Activated effector memory CD4-positive, alpha-beta T cell treated with anti-CD3 and anti-CD28 coated beads, Interleukin-2, amount 50 U/mL, for 16 hours (primary cell): ENCODE data around the gene CDCA5.

Experiments used
- DNase-seq: peaks from one replicate; pipeline ENCODE4 v3.0.0-alpha.2; 2020

CDCA5 gene, protein sequence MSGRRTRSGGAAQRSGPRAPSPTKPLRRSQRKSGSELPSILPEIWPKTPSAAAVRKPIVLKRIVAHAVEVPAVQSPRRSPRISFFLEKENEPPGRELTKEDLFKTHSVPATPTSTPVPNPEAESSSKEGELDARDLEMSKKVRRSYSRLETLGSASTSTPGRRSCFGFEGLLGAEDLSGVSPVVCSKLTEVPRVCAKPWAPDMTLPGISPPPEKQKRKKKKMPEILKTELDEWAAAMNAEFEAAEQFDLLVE

DNA sequence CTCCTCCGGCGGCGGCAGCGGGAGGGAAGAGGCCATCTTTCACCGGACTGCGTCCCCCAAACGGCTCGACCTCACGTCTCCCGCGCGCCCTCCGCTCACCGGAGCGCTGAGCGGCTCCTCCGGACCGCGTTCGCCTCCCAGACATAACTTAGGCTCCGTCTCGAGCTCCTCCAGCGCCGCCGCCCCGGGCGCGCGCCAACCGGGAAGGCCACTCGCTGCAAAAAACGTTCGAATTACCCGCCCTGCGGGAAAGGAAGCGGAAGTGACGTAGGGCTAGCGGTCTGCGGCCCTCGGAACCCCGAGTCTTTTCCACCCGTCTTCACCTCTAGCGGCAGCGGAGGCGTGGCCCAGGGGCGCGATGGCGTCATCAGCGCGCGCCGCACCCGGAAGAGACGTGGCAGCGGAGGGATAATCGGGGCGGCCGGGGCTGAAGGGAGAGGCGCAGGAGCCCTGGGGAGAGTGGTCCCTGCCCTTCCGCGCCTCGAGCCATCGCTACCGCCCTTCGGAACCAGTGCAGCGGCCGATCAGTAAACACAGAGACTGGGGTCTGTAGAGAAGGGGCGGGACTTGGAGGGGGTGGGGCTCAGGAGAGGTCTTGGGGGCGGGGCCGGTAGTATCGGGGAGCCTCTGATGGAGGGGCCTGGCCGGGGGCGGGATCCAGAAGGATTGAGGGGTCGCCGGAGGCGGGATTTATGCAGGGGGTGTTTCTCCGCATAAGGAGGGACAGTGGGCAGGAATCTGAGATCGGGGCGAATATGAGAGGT is at the start of gene CDCA5, which contains the start of gene ZFPL1:
Gene CDCA5 (minus strand): TSS at position 207 of the 764 bp plus-strand sequence. CDS start 62 bp downstream, at position 145.
Gene ZFPL1 (plus strand): TSS at position 389 of the 764 bp plus-strand sequence. CDS start 477 bp downstream, outside the sequence.
- DNase-seq, result peak; percentile 99

- DNase-seq, result peak; percentile 85
These were observed 49.3 kb upstream of the CDCA5 start for GRCh38 chr11:65132988-65133700.

DNA sequence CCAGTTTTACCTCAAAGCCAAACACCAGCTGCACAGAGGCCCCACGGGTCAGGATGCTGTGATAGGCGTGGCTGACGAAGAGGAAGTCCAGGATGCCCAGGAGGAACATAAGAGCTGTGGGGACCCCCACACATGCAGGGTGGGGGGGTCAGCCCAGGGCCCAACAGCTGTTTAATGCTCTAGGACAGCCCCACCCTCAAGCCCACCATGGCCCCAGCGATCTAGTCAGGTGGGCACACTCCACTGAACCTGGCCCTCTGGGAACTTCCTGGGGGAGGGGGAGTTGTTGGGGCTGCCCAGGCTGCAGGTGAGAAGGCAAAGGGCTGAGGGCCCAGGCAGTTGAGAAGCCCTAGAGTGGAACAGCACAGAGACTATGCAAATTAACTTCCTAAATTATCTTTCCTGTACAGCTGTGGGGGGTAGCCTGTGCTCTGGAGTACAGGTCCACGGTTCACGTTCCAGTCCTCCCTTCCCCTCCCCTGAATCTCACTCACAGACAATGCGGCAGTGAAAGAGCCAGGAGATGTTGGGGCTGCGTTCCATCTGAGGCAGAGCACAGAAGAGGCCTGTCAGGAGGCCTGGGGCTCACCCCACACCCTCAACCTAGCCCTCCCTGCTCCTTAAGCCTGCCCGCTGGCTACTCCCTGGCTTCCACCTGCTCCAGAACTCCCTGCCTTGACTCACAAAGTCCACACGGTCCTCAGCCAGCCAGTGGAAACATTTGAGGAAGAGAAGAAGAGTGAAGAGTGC is 48.6 kb upstream of the CDCA5 start:
- DNase-seq, result no peak

DNA sequence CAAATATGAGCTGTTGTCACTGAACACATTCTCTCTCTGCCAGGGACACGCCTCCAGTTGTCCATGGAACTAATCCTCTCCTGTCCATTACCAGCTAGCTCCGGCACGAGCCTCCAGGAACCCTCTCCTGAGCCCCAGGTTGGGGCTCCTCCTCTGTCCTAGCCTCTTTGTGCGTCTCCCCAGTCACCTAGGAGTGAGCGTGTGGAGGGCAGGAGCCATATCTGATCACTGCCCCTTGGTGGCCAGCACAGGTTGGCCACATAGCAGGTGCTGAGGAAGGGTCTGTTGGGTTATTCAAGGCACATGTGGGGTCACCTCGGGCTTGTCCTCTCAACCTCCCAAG is 48.0 kb upstream of the CDCA5 start:
- no peak for DNase-seq

GRCh38 chr11:65131417-65131776 is 47.6 kb upstream of the CDCA5 start:
- no peak for DNase-seq

GRCh38 chr11:65130631-65131416 is 47.0 kb upstream of the CDCA5 start:
- no peak for DNase-seq

- DNase-seq, result no peak
These were observed 46.0 kb upstream of the CDCA5 start for GRCh38 chr11:65129649-65130441.

DNA sequence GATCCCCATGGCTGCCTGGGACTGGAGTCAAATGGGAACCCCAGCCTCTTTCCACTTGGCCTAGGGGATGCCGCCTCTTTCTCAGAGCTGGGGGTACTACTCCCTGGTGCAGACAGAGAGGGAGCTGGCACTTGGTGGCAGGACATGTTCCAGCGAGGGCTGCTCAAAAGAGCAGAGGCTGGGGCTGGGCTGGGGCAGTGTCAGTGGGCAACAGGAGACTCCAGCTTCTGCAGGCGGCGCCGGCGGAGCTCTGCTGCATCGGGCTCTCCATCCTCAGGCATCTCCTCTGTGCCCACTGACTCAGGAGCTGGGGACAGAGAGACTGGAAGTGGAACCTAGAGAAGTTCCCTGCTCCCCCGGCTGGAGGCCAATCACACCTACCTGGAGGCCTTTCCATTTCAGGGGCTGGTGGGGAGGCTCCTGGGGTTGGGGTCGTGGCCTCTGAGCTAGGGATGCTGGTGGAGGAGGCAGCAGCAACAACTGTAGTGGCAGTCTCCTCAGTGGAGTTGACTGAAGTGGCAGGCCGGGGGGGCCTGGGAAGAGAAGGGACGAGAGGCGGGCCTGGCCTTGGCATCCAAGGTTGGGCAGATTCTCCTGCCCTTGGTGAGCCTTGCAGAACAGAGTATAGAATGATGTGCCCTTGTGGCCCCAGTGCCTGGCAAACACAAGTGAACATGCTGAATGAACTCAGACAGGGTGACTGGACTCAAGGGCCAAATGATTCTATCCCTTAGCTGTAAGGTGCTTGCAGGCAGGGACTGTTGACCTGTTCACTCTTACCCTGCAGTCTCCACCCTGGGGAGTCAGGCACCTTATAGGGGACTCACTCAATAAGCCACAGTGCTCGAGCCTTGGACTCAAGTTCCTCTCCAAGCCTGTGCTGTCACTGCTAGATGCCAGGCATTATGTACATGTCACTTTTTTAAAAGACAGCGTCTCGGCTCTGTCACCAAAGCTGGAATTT is 44.6 kb upstream of the CDCA5 start:
- DNase-seq, result no peak

DNA sequence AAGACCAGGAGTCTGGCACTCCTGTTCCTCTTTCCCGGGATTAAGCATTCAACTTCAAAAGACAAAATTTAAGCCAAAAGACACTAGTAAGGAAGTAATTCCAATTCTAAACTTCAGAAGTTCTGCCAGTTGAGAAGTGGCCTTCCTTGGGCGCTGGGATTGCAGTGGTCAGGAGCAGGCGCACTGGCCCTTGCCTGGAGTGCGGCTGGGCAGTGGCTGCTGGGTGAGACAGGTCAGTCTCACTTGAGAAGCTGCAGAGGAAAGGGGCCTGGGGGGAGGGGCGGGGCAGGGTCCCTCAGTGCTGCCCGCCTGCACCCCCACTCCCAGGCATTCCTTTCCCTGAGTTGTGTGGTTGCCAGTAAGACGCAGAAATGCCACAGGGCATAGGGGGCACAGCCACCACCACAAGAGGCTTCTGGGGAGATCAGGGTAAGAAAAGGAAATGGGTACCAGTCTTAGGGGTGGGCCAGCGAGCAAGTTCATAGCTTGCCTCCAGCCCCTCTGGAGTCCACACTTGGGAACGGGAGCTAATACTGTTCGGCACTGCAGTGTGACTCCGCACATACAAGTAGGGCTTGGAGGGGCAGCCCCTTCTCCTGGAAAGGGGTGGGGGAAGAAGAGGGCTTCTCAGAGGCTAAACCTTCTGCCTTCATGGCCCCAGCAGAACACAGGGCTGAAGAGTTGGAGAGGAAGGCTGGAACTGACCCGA is 43.8 kb upstream of the CDCA5 start:
- no peak for DNase-seq

DNA sequence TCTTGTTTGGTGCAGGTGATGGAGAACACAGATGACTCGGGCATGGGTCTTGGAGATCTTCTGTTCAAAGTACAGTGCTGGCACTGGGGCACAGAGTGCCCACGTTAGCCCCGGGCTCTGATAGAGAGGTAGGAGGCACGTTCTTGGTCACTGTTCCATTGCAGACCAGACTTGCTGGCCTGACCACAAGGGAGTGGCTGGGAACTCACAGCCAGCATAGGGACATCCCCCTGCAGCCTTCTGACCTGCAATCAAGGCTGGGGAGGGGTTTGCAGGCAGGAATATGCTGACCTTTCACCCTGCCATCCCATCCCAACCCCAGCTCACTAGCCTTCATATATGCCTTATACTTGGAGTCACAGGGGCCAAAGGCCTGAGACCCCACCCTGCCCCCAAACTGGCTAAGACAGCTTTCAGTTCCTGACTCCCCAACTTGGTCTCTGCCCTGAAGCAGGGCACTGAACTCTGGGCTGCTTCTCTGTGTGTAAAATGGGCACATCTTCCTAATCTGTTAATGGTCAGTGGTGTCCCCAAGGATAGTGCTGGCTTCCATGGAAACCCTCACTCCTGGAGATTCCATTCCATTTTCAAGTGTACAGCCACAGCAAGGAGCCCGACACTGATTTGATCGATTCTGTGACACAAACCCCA is 42.9 kb upstream of the CDCA5 start:
- no peak for DNase-seq

- no peak for DNase-seq
These were observed 41.6 kb upstream of the CDCA5 start for GRCh38 chr11:65125197-65126056.

GRCh38 chr11:65124480-65125196 is 40.8 kb upstream of the CDCA5 start:
- DNase-seq, result no peak

- peak; percentile 100 for DNase-seq
These were observed 38.2 kb upstream of the CDCA5 start, which contains the start of the genes FAU and MRPL49 for GRCh38 chr11:65121865-65122696. Gene FAU, minus strand, starts transcription at chr11:65122134. Its CDS starts 321 bp downstream, at chr11:65121813. Gene MRPL49, plus strand, starts transcription at chr11:65122321. Its CDS starts 26 bp downstream, at chr11:65122347.

DNA sequence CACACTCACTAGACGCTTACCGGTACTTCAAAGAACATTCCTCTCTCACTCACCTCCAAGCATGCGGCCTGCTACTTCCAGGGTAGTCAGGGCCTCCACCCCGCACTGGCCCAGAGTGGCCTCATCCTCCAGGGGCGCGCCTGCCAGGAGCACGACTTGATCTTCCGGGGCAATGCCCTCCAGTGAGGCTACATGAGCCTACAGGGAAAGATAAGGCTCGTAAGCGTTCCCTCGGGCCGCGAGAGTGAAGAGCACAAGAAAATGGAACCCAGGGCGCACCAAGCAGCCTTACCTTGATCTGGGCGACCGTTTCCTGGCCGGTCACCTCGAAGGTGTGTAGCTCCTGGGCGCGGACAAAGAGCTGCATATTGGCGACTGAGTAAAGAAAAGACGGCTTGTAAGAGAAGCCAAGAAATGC is 37.6 kb upstream of the CDCA5 start:
- peak; percentile 79 for DNase-seq

- peak; percentile 41 for DNase-seq
These were observed 37.0 kb upstream of the CDCA5 start for GRCh38 chr11:65120831-65121230.

- no peak for DNase-seq
These were observed 35.8 kb upstream of the CDCA5 start for GRCh38 chr11:65119670-65119995.
